H1 (cell line): ENCODE measurements around the gene RANBP17. TPM values are rescaled to one million over a fixed set of nuclear protein-coding genes. Genes with fewer than 3 reads are reported as not detected.

ENCODE experiments used
- CTCF ChIA-PET: fragments of 300-600 bp; sonication (Branson Sonifier 250); formaldehyde crosslinking; loops from one replicate; lab custom pipeline; 2021; ENCODE audit not compliant: partially characterized antibody; lab: Charles Lee
- POLR2A ChIA-PET: fragments of 300-600 bp; sonication (Branson Sonifier 250); formaldehyde crosslinking; loops from one replicate; lab custom pipeline; 2021; ENCODE audit warnings: inconsistent platforms; ENCODE audit not compliant: partially characterized antibody; lab: Charles Lee
- DNase-seq, 2 experiments: peaks; one replicate each; pipeline versions ENCODE4 v3.0.0 to v3.0.0-alpha.2; 2010 to 2022; ENCODE audit warnings: low spot score in 2 of 2, low read depth in 1 of 2, mixed read lengths in 1 of 2
- FAIRE-seq: peaks from 2 replicates; lab custom pipeline; 2011; peaks lifted over from hg19 to GRCh38; lab: Jason Lieb, UNC
- H2AFZ ChIP-seq: 2 replicates; pipeline ENCODE4 v1.8.1; 2012; ENCODE audit warnings: low read length, inconsistent platforms
- H2AK5ac ChIP-seq: 2 replicates; pipeline ENCODE4 v1.6.1; 2013; ENCODE audit warnings: low read depth, low read length
- H2BK120ac ChIP-seq: replicated peaks from 2 replicates; pipeline ENCODE3; 2013; ENCODE audit warnings: low read depth, low read length, inconsistent platforms
- H2BK12ac ChIP-seq: 2 replicates; pipeline ENCODE4 v1.6.1; 2013; ENCODE audit warnings: low read depth, low read length
- H2BK15ac ChIP-seq: 2 replicates; pipeline ENCODE4 v1.6.1; 2013; ENCODE audit warnings: low read length
- H2BK20ac ChIP-seq: 2 replicates; pipeline ENCODE4 v1.6.1; 2013; ENCODE audit warnings: low read length
- H2BK5ac ChIP-seq: 2 replicates; pipeline ENCODE4 v1.6.1; 2013; ENCODE audit warnings: low read depth, low read length
- H3K14ac ChIP-seq: 2 replicates; pipeline ENCODE4 v1.6.1; 2013; ENCODE audit warnings: inconsistent platforms; ENCODE audit not compliant: insufficient read length
- H3K18ac ChIP-seq: 2 replicates; pipeline ENCODE4 v1.6.1; 2013; ENCODE audit warnings: low read length; ENCODE audit errors: extremely low read depth
- H3K23ac ChIP-seq: 2 replicates; pipeline ENCODE4 v1.6.1; 2013; ENCODE audit warnings: inconsistent platforms; ENCODE audit not compliant: insufficient read length
- H3K23me2 ChIP-seq: 2 replicates; pipeline ENCODE4 v1.6.1; 2013; ENCODE audit warnings: low read depth, low read length
- H3K27ac ChIP-seq: 2 replicates; pipeline ENCODE4 v1.6.1; 2011; ENCODE audit warnings: low read depth, low read length, inconsistent platforms
- H3K27me3 ChIP-seq, 4 experiments: replicated peaks in 1 of 4; 1 replicate in 1 of 4; 2 replicates in 3 of 4; pipeline versions ENCODE4 v1.6.1 to v1.8.1; 2011 to 2013; ENCODE audit warnings: low read length in 3 of 4, mild to moderate bottlenecking in 3 of 4, inconsistent platforms in 2 of 4, mixed read lengths in 2 of 4, moderate library complexity in 1 of 4; ENCODE audit not compliant: control insufficient read depth in 3 of 4, insufficient read depth in 3 of 4; ENCODE audit errors: extremely low read depth in 1 of 4
- H3K36me3 ChIP-seq, 4 experiments: 2 replicates each; pipeline versions ENCODE4 v1.6.1 to v1.8.1; 2011 to 2013; ENCODE audit warnings: mild to moderate bottlenecking in 4 of 4, low read length in 3 of 4, moderate library complexity in 2 of 4, control low read depth in 1 of 4, inconsistent platforms in 1 of 4; ENCODE audit not compliant: insufficient read depth in 4 of 4, control insufficient read depth in 2 of 4
- H3K4ac ChIP-seq: replicated peaks from 2 replicates; pipeline ENCODE3; 2013; ENCODE audit warnings: low read length, low read depth, mixed read lengths, inconsistent platforms; ENCODE audit not compliant: insufficient read length
- H3K4me1 ChIP-seq, 4 experiments: replicated peaks in 1 of 4; 1 replicate in 1 of 4; 2 replicates in 3 of 4; pipeline versions ENCODE4 v1.6.1 to v1.8.1; 2011 to 2013; ENCODE audit warnings: low read length in 3 of 4, inconsistent platforms in 2 of 4, mixed read lengths in 1 of 4; ENCODE audit not compliant: insufficient read depth in 4 of 4, control insufficient read depth in 3 of 4
- H3K4me2 ChIP-seq, 2 experiments: 2 replicates each; pipeline versions ENCODE4 v1.6.1 to v1.8.1; 2011 to 2013; ENCODE audit warnings: low read depth in 2 of 2, low read length in 2 of 2, control low read depth in 1 of 2, inconsistent platforms in 1 of 2, mild to moderate bottlenecking in 1 of 2; ENCODE audit not compliant: insufficient read depth in 1 of 2
- H3K4me3 ChIP-seq, 4 experiments: fragments of 200-600, 300-600 bp in 1 of 4; sonication (generic), shearing (Covaris generic), sonication (Bioruptor Twin) in 1 of 4; 2 replicates each; pipeline versions ENCODE4 v1.5.1 to v1.8.1; 2011 to 2016; ENCODE audit warnings: low read length in 4 of 4, low read depth in 3 of 4, control low read depth in 2 of 4, inconsistent platforms in 2 of 4, mild to moderate bottlenecking in 2 of 4, mixed read lengths in 1 of 4, moderate library complexity in 1 of 4; ENCODE audit not compliant: insufficient read depth in 2 of 4; ENCODE audit errors: extremely low read depth in 1 of 4
- H3K56ac ChIP-seq: replicated peaks from 2 replicates; pipeline ENCODE3; 2013; ENCODE audit warnings: low read depth, mild to moderate bottlenecking, mixed read lengths, low read length, inconsistent platforms; ENCODE audit not compliant: insufficient read length
- H3K79me1 ChIP-seq: 2 replicates; pipeline ENCODE4 v1.6.1; 2013; ENCODE audit warnings: low read depth, low read length, control low read depth
- H3K79me2 ChIP-seq, 2 experiments: 2 replicates each; pipeline versions ENCODE4 v1.6.1 to v1.8.1; 2012 to 2013; ENCODE audit warnings: low read length in 2 of 2, mild to moderate bottlenecking in 2 of 2, inconsistent platforms in 1 of 2; ENCODE audit not compliant: insufficient read depth in 2 of 2, control insufficient read depth in 1 of 2
- H3K9ac ChIP-seq, 4 experiments: replicated peaks in 1 of 4; 1 replicate in 1 of 4; 2 replicates in 3 of 4; pipeline versions ENCODE4 v1.6.1 to v1.8.1; 2011 to 2013; ENCODE audit warnings: low read depth in 3 of 4, low read length in 3 of 4, control low read depth in 2 of 4, mild to moderate bottlenecking in 2 of 4, moderate library complexity in 2 of 4, inconsistent platforms in 1 of 4; ENCODE audit errors: extremely low read depth in 1 of 4
- H3K9me3 ChIP-seq, 2 experiments: 2 replicates each; pipeline versions ENCODE4 v1.6.1 to v1.8.1; 2012 to 2013; ENCODE audit warnings: mild to moderate bottlenecking in 2 of 2, moderate library complexity in 2 of 2, control low read depth in 1 of 2, inconsistent platforms in 1 of 2, low read depth in 1 of 2, low read length in 1 of 2, mixed read lengths in 1 of 2; ENCODE audit not compliant: insufficient read depth in 2 of 2
- H4K20me1 ChIP-seq, 2 experiments: replicated peaks in 1 of 2; 2 replicates each; pipeline versions ENCODE3 to v1.8.1; 2011 to 2013; ENCODE audit warnings: inconsistent platforms in 2 of 2, low read length in 2 of 2, mild to moderate bottlenecking in 1 of 2; ENCODE audit not compliant: insufficient read depth in 2 of 2, control insufficient read depth in 1 of 2
- H4K5ac ChIP-seq: 2 replicates; pipeline ENCODE4 v1.6.1; 2013; ENCODE audit warnings: low read length, low read depth, mixed read lengths, inconsistent platforms; ENCODE audit not compliant: insufficient read length
- H4K8ac ChIP-seq: 2 replicates; pipeline ENCODE4 v1.8.0; 2013; ENCODE audit warnings: mild to moderate bottlenecking, moderate library complexity, low read length, inconsistent platforms; ENCODE audit not compliant: insufficient read depth; ENCODE audit errors: extremely low read depth
- H4K91ac ChIP-seq: replicated peaks from 2 replicates; pipeline ENCODE3; 2013; ENCODE audit warnings: low read length, mixed read lengths, inconsistent platforms; ENCODE audit not compliant: insufficient read length
- CREB1 ChIP-seq: IDR thresholded peaks from 2 replicates; pipeline ENCODE4 v1.6.1; 2012; ENCODE audit warnings: inconsistent platforms
- CTCF ChIP-seq, 3 experiments: IDR thresholded peaks; 1 replicate in 2 of 3; 2 replicates in 1 of 3; pipeline versions ENCODE4 v1.5.1 to v1.6.1; 2011; ENCODE audit warnings: low read length in 3 of 3, mild to moderate bottlenecking in 3 of 3, inconsistent platforms in 2 of 3, low read depth in 1 of 3, moderate library complexity in 1 of 3; ENCODE audit not compliant: insufficient read depth in 1 of 3; ENCODE audit errors: control extremely low read depth in 1 of 3
- JUN ChIP-seq: IDR thresholded peaks from 2 replicates; pipeline ENCODE4 v1.6.1; 2011; ENCODE audit warnings: low read depth, mild to moderate bottlenecking, improper control_type of control experiment, low read length
- KDM4A ChIP-seq: IDR thresholded peaks from one replicate; pipeline ENCODE4 v1.7.1; 2012; ENCODE audit warnings: low read depth, mild to moderate bottlenecking, moderate library complexity, low read length, inconsistent platforms; ENCODE audit not compliant: severe bottlenecking
- NRF1 ChIP-seq: IDR thresholded peaks from 2 replicates; pipeline ENCODE4 v1.6.1; 2011; ENCODE audit warnings: mild to moderate bottlenecking, low read depth, low read length, improper control_type of control experiment
- RAD21 ChIP-seq, 2 experiments: IDR thresholded peaks in 1 of 2; conservative IDR thresholded peaks in 1 of 2; 2 replicates each; pipeline ENCODE4 v1.6.1; 2011; ENCODE audit warnings: low read depth in 2 of 2, low read length in 2 of 2, improper control_type of control experiment in 1 of 2, inconsistent platforms in 1 of 2, mild to moderate bottlenecking in 1 of 2, moderate library complexity in 1 of 2
- RBBP5 ChIP-seq: IDR thresholded peaks from 2 replicates; pipeline ENCODE4 v1.7.1; 2012; ENCODE audit warnings: low read depth, mild to moderate bottlenecking, inconsistent platforms, low read length, moderate library complexity, borderline replicate concordance
- RNF2 ChIP-seq: fragments of 200-900, 300-1000 bp; sonication (generic); IDR thresholded peaks from 2 replicates; pipeline ENCODE4 v1.7.1; 2016; ENCODE audit warnings: borderline replicate concordance, low read depth, mild to moderate bottlenecking, antibody characterized with exemption, low read length; ENCODE audit not compliant: poor library complexity, severe bottlenecking; ENCODE audit errors: missing control alignments
- SIN3A ChIP-seq, 2 experiments: IDR thresholded peaks in 1 of 2; conservative IDR thresholded peaks in 1 of 2; 2 replicates each; pipeline ENCODE4 v1.6.1; 2011 to 2012; ENCODE audit warnings: low read length in 2 of 2, improper control_type of control experiment in 1 of 2, low read depth in 1 of 2, mild to moderate bottlenecking in 1 of 2
- SIRT6 ChIP-seq: IDR thresholded peaks from one replicate; pipeline ENCODE4 v1.7.1; 2012; ENCODE audit warnings: low read length, inconsistent platforms
- TAF1 ChIP-seq: IDR thresholded peaks from 2 replicates; pipeline ENCODE4 v1.6.1; 2011; ENCODE audit warnings: mild to moderate bottlenecking, low read depth, low read length
- WGBS, 2 experiments: shearing (Covaris generic) in 1 of 2; methylation state at CpG; one replicate each; pipeline versions ENCODE4 v1.1.6 to v1.1.7; 2013 to 2015; ENCODE audit warnings: low lambda C conversion rate in 2 of 2, mixed read lengths in 2 of 2, inconsistent platforms in 1 of 2, low coverage in 1 of 2, missing lambda C conversion rate in 1 of 2; ENCODE audit not compliant: insufficient replicate concordance in 2 of 2, insufficient coverage in 1 of 2, insufficient read length in 1 of 2; ENCODE audit errors: extremely low coverage in 1 of 2, missing lambda C conversion rate in 1 of 2; 5-methylcytosine and 5-hydroxymethylcytosine counted together
- polyA plus RNA-seq, 7 experiments: library from polyadenylated mRNA; depleted of rRNA in 3 of 7; stranded (reverse) in 5 of 7; unstranded in 2 of 7; fragments of >200 nt in 5 of 7; fragments of 200-250 nt in 2 of 7; gene quantifications; 1 replicate in 5 of 7; 2 replicates in 1 of 7; 4 replicates in 1 of 7; pipeline versions ENCODE4 v1.2.1 to v1.2.3, GENCODE V29; 2011 to 2013; ENCODE audit warnings: missing spikeins in 2 of 7, mixed read lengths in 2 of 7
- total RNA-seq: library from RNA; stranded (reverse); fragmentation: NEBNext Ultra II Directional; extraction: Animal tissue kit (Norgen Biotek cat#: 25700); gene quantifications from 2 replicates; pipeline ENCODE4 v1.2.1, GENCODE V29; 2021

Gene RANBP17
- total and polyA plus RNA-seq, 2 of the 8 experiments (the other 6 are each of a cell fraction or from before 2014, with no cell fraction given) = 8.6 to 21.3 TPM

GRCh38 chr5:171010816-171011215 lies 149.0 kb downstream of the RANBP17 start:
- Histone ChIP-seq H3K27ac (no peak overlapping the region), H3K4me2 (no peak overlapping the region), H3K18ac (no peak overlapping the region), H3K23ac (no peak overlapping the region), H3K9ac (no peak overlapping the region), H3K14ac (no peak overlapping the region), H2BK120ac (no peak overlapping the region), H2AFZ (no peak overlapping the region), H3K9me3 (peaks cover 9% of the 10 kb centered on the region in 2 experiments; a peak in 2 of 4 replicates), H4K8ac (no peak overlapping the region), H2AK5ac (no peak overlapping the region), H3K36me3 (no peaks in the 10 kb centered on the region), H4K5ac (no peak overlapping the region), H2BK15ac (no peak overlapping the region), H2BK20ac (no peak overlapping the region), H2BK5ac (no peak overlapping the region), H4K91ac (no peak overlapping the region), H3K4me1 (no peaks in the 10 kb centered on the region), H3K79me1 (no peaks in the 10 kb centered on the region), H3K4me3 (no peak overlapping the region), H3K56ac (no peak overlapping the region), H3K79me2 (no peaks in the 10 kb centered on the region), H4K20me1 (no peaks in the 10 kb centered on the region), H2BK12ac (no peak overlapping the region), H3K4ac (no peak overlapping the region), H3K23me2 (no peaks in the 10 kb centered on the region), H3K27me3 (no peaks in the 10 kb centered on the region)
- DNase-seq (no peak), FAIRE-seq (no peak)
- WGBS, 2 experiments = 98% methylated on average over 2 of the region's 2 CpGs; no CpG with 5 or more reads in 1 of the 2 experiments
- POLR2A ChIA-PET = no interaction called here
- CTCF ChIA-PET = no interaction called here
- TF ChIP-seq RBBP5 (no peak), SIRT6 (no peak), KDM4A (no peak), CREB1 (no peak), SIN3A (conservative IDR thresholded peaks at IDR 0.05 in 1 of 2, IDR thresholded peaks at IDR 0.05 in 1 of 2; ENCODE audit: low read depth in 1 of 2, low read length in 2 of 2) (no peak), TAF1 (no peak), NRF1 (no peak), RNF2 (no peak), CTCF (IDR thresholded peaks at IDR 0.05; ENCODE audit: control extremely low read depth in 1 of 3, insufficient read depth in 1 of 3, low read depth in 1 of 3, low read length in 3 of 3) (no peak), RAD21 (IDR thresholded peaks at IDR 0.05 in 1 of 2, conservative IDR thresholded peaks at IDR 0.05 in 1 of 2; ENCODE audit: low read depth in 2 of 2, low read length in 2 of 2) (no peak), JUN (no peak)
